BLaER1 treated with 17β-estradiol and CSF1 and Interleukin-3, amounts not matched to agents 10 nM and 100 nM (cell line): ENCODE measurements around the gene CREB3L2.
"Not testable (repeated sequence)": the region's sequence is repeated elsewhere in the genome, so short reads cannot be mapped to it uniquely, and the experiment has no call there.

Experiments
- H3K27ac ChIP-seq, 11 experiments: shearing (Covaris generic); formaldehyde crosslinking; 2 replicates each; pipeline ENCODE4 v1.8.1; 2022
- H3K27me3 ChIP-seq, 11 experiments: shearing (Covaris generic); formaldehyde crosslinking; 2 replicates each; pipeline ENCODE4 v1.8.1; 2022
- H3K36me3 ChIP-seq, 11 experiments: shearing (Covaris generic); formaldehyde crosslinking; 2 replicates each; pipeline ENCODE4 v1.8.1; 2022
- H3K4me1 ChIP-seq, 10 experiments: shearing (Covaris generic); formaldehyde crosslinking; 2 replicates each; pipeline ENCODE4 v1.8.1; 2022
- H3K4me2 ChIP-seq, 11 experiments: shearing (Covaris generic); formaldehyde crosslinking; 2 replicates each; pipeline ENCODE4 v1.8.1; 2022
- H3K4me3 ChIP-seq, 10 experiments: shearing (Covaris generic); formaldehyde crosslinking; 2 replicates each; pipeline ENCODE4 v1.8.1; 2022
- H3K9ac ChIP-seq, 11 experiments: shearing (Covaris generic); formaldehyde crosslinking; 2 replicates each; pipeline ENCODE4 v1.8.1; 2022
- H3K9me3 ChIP-seq, 11 experiments: shearing (Covaris generic); formaldehyde crosslinking; replicated peaks in 1 of 11; 2 replicates each; pipeline ENCODE4 v1.8.1; 2022
- H4K20me1 ChIP-seq, 11 experiments: shearing (Covaris generic); formaldehyde crosslinking; 2 replicates each; pipeline ENCODE4 v1.8.1; 2022
- Cebpa-rat ChIP-seq, 11 experiments: shearing (Covaris generic); IDR thresholded peaks; 2 replicates each; pipeline ENCODE4 v1.8.1; 2022

The CREB3L2 gene

GRCh38 chr7:138021889-138022288 is 20.0 kb upstream of the CREB3L2 start:
- Histone ChIP-seq H3K4me1 (no peaks in the 10 kb centered on the region), H3K4me3 (no peak overlapping the region), H3K4me2 (no peak overlapping the region), H3K9me3 (peaks cover 5 to 20% (median 11%) of the 10 kb centered on the region in 11 experiments; a peak in 19 of 22 replicates), H4K20me1 (no peaks in the 10 kb centered on the region), H3K27me3 (no peaks in the 10 kb centered on the region), H3K27ac (no peak overlapping the region), H3K36me3 (no peaks in the 10 kb centered on the region), H3K9ac (no peak overlapping the region)
- TF ChIP-seq Cebpa-rat (IDR thresholded peaks at IDR 0.05): no peak

GRCh38 chr7:138017992-138018391 is 16.1 kb upstream of the CREB3L2 start:
- no peak overlapping the region for H3K9ac ChIP-seq
- TF ChIP-seq Cebpa-rat (IDR thresholded peaks at IDR 0.05): no peak

GRCh38 chr7:138015096-138015495 is 13.2 kb upstream of the CREB3L2 start:
- no peaks in the 10 kb centered on the region for H3K4me1 ChIP-seq
- no peaks in the 10 kb centered on the region for H4K20me1 ChIP-seq
- no peak for TF ChIP-seq Cebpa-rat (IDR thresholded peaks at IDR 0.05)
- no peaks in the 10 kb centered on the region for H3K9me3 ChIP-seq
- H3K27me3 ChIP-seq: no peaks in the 10 kb centered on the region
- H3K4me3 ChIP-seq: no peak overlapping the region
- H3K36me3 ChIP-seq: no peaks in the 10 kb centered on the region
- H3K27ac ChIP-seq: no peak overlapping the region
- no peak overlapping the region for H3K9ac ChIP-seq
- no peak overlapping the region for H3K4me2 ChIP-seq

More at GRCh38 chr7:138017992-138018391, 16.1 kb upstream of the CREB3L2 start:
- no peaks in the 10 kb centered on the region for H3K4me1 ChIP-seq
- H4K20me1 ChIP-seq: no peaks in the 10 kb centered on the region
- H3K9me3 ChIP-seq: no peaks in the 10 kb centered on the region
- no peaks in the 10 kb centered on the region for H3K36me3 ChIP-seq
- no peaks in the 10 kb centered on the region for H3K27me3 ChIP-seq
- no peak overlapping the region for H3K27ac ChIP-seq
- no peak overlapping the region for H3K4me2 ChIP-seq
- no peak overlapping the region for H3K4me3 ChIP-seq

GRCh38 chr7:138014686-138015085 is 12.8 kb upstream of the CREB3L2 start:
- Histone ChIP-seq H4K20me1 (no peaks in the 10 kb centered on the region), H3K9me3 (no peaks in the 10 kb centered on the region), H3K4me1 (no peaks in the 10 kb centered on the region), H3K4me2 (no peak overlapping the region), H3K36me3 (no peaks in the 10 kb centered on the region), H3K27ac (no peak overlapping the region), H3K27me3 (no peaks in the 10 kb centered on the region), H3K4me3 (no peak overlapping the region), H3K9ac (no peak overlapping the region)
- no peak for TF ChIP-seq Cebpa-rat (IDR thresholded peaks at IDR 0.05)

- H3K27me3 ChIP-seq, H3K9me3 ChIP-seq, H3K4me2 ChIP-seq, H4K20me1 ChIP-seq, H3K4me3 ChIP-seq, H3K36me3 ChIP-seq, H3K4me1 ChIP-seq, H3K9ac ChIP-seq, H3K27ac ChIP-seq: not testable (repeated sequence)
These were observed 12.3 kb upstream of the CREB3L2 start for GRCh38 chr7:138014201-138014600.

- H3K36me3 ChIP-seq: no peaks in the 10 kb centered on the region
- no peak overlapping the region for H3K4me2 ChIP-seq
- H3K4me1 ChIP-seq: peaks cover 0 to 4% (median 0%) of the 10 kb centered on the region in 10 experiments; a peak in 2 of 20 replicates
- H4K20me1 ChIP-seq: no peaks in the 10 kb centered on the region
- no peak overlapping the region for H3K4me3 ChIP-seq
- no peak overlapping the region for H3K9ac ChIP-seq
- no peak overlapping the region for H3K27ac ChIP-seq
- H3K9me3 ChIP-seq: no peaks in the 10 kb centered on the region
- no peak for TF ChIP-seq Cebpa-rat (IDR thresholded peaks at IDR 0.05)
- H3K27me3 ChIP-seq: no peaks in the 10 kb centered on the region
These were observed 7.4 kb upstream of the CREB3L2 start for GRCh38 chr7:138009350-138009653.

- no peak for TF ChIP-seq Cebpa-rat (IDR thresholded peaks at IDR 0.05)
- Histone ChIP-seq H3K9ac (peak overlapping the region in 1 of 11 experiments; percentile 16; a peak in 1 of 22 replicates), H3K27ac (peak overlapping the region in 1 of 11 experiments; percentile 25; a peak in 1 of 22 replicates), H3K9me3 (no peaks in the 10 kb centered on the region), H3K4me3 (no peak overlapping the region), H4K20me1 (no peaks in the 10 kb centered on the region), H3K4me1 (peaks cover 0 to 4% (median 0%) of the 10 kb centered on the region in 10 experiments; a peak in 2 of 20 replicates), H3K36me3 (no peaks in the 10 kb centered on the region), H3K27me3 (no peaks in the 10 kb centered on the region), H3K4me2 (no peak overlapping the region)
These were observed 6.9 kb upstream of the CREB3L2 start for GRCh38 chr7:138008588-138009349.

GRCh38 chr7:138008019-138008587 is 6.2 kb upstream of the CREB3L2 start:
- peaks cover 0 to 4% (median 0%) of the 10 kb centered on the region in 10 experiments; a peak in 2 of 20 replicates for H3K4me1 ChIP-seq
- no peak overlapping the region for H3K9ac ChIP-seq
- no peak overlapping the region for H3K4me2 ChIP-seq
- no peaks in the 10 kb centered on the region for H4K20me1 ChIP-seq
- no peak overlapping the region for H3K4me3 ChIP-seq
- TF ChIP-seq Cebpa-rat (IDR thresholded peaks at IDR 0.05): no peak
- no peaks in the 10 kb centered on the region for H3K9me3 ChIP-seq
- H3K36me3 ChIP-seq: no peaks in the 10 kb centered on the region
- H3K27ac ChIP-seq: no peak overlapping the region
- no peaks in the 10 kb centered on the region for H3K27me3 ChIP-seq

GRCh38 chr7:138006106-138006505 is 4.2 kb upstream of the CREB3L2 start:
- H4K20me1 ChIP-seq: no peaks in the 10 kb centered on the region
- H3K27ac ChIP-seq: no peak overlapping the region
- no peak overlapping the region for H3K4me2 ChIP-seq
- no peak overlapping the region for H3K4me3 ChIP-seq
- TF ChIP-seq Cebpa-rat (IDR thresholded peaks at IDR 0.05): no peak
- H3K4me1 ChIP-seq: peaks cover 0 to 4% (median 0%) of the 10 kb centered on the region in 10 experiments; a peak in 3 of 20 replicates
- H3K36me3 ChIP-seq: no peaks in the 10 kb centered on the region
- no peaks in the 10 kb centered on the region for H3K27me3 ChIP-seq
- H3K9ac ChIP-seq: no peak overlapping the region
- H3K9me3 ChIP-seq: no peaks in the 10 kb centered on the region

GRCh38 chr7:138004936-138005335 is 3.0 kb upstream of the CREB3L2 start:
- Histone ChIP-seq H4K20me1 (peaks cover 0 to 3% (median 0%) of the 10 kb centered on the region in 11 experiments; a peak in 3 of 22 replicates), H3K27ac (no peak overlapping the region), H3K36me3 (no peaks in the 10 kb centered on the region), H3K27me3 (no peaks in the 10 kb centered on the region), H3K4me1 (peaks cover 4 to 10% (median 8%) of the 10 kb centered on the region in 10 experiments), H3K9me3 (no peaks in the 10 kb centered on the region), H3K4me3 (no peak overlapping the region), H3K9ac (no peak overlapping the region), H3K4me2 (no peak overlapping the region)
- TF ChIP-seq Cebpa-rat (IDR thresholded peaks at IDR 0.05): no peak
